ENCODE measurements around the gene RCAN3.

RCAN3 gene

GRCh38 chr1:24502709-24503058 lies at the start of gene RCAN3:
Gene RCAN3, plus strand, starts transcription at chr1:24502836. Its CDS starts 11,537 bp downstream, at chr1:24514373.
- TF ChIP-seq CTCF (IDR thresholded peaks at IDR 0.05), result no peak

DNA sequence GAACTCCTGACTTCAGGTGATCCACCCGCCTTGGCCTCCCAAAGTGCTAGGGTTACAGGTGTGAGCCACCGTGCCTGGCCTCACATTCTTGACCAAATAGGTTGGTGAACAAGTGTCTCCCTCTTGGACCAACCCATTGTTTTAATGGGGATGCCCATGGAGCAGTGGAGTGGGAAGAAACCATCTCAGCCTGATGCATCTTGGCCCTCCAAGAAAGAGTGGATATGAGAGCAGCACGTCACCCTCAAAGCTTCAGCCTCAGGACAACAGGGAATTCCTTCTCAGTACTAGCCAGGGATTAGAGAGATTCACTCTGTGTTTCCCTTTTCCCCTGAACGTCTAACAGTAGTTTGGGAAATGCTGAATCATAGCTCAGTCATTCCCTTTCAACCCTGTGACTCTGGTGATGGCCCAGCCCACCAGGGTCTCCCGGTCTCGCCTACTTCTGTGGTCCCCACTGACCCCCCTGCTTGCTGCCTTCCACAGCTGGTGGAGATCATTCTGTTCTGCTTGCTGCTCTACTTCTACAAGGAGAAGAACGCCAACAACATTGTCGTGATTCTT lies 49.6 kb upstream of the RCAN3 start:
- no peak for TF ChIP-seq CTCF (IDR thresholded peaks at IDR 0.05)

GRCh38 chr1:24454673-24455072 lies 48.0 kb upstream of the RCAN3 start:
- TF ChIP-seq CTCF (IDR thresholded peaks at IDR 0.05), result no peak

DNA sequence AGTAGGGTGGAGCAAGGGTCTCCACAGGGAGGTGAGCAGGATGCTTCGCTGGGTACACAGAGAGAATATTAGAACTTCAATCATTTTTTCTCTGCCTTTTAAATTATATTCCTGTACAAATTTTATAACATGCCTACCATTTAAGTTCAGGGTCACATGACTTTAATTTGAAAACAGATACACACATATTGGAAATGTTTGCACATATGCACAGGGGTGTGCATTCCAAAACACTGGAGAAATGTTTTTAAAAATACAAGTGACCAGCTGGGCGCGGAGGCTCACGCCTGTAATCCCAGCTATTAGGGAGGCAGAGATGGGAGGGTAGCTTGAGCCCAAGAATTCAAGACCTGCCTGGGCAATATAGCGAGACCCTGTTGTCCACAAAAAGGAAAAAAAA lies 47.4 kb upstream of the RCAN3 start:
- TF ChIP-seq CTCF (IDR thresholded peaks at IDR 0.05), result no peak

- no peak for TF ChIP-seq CTCF (IDR thresholded peaks at IDR 0.05)
Measured at GRCh38 chr1:24457866-24458265, 44.8 kb upstream of the RCAN3 start.

DNA sequence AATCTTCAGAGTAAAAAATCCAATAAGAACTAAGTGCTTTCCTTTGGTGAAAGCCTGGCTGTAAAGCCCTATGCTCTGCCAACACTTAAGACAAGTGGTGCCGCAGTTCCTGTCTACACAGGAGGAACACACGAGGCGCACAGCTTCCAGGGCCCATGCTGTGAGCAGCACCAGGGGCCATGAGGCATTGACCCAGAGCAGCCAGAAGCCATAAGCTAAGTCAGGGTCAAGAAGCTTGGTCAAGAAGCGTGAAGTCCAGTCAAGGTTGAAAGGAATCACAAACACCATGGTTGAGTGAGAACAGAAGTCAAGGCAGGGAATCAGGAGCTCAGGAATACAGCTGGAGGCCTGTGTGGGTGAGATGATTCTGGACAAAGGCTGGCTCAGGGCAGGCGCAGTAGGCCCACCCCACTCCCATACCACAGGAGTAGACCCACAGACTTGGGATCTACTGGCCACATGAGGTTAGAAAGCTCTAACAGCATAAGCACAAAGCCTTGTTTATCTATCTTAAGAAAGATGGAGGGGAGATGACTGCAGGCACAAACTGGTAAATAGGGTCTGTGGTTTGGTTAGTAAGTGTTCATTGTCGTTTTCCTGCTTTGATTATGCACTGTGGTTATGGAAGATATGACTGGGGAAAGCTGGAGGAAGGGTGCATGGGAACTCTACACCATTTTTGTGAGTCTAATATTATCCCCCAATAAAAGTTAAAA lies 42.9 kb upstream of the RCAN3 start:
- no peak for TF ChIP-seq CTCF (IDR thresholded peaks at IDR 0.05)

- no peak for TF ChIP-seq CTCF (IDR thresholded peaks at IDR 0.05)
Measured at GRCh38 chr1:24463776-24464735, 38.6 kb upstream of the RCAN3 start.

All from LNCAP (cell line).